ENCODE measurements around the gene AGTRAP. TPM values are rescaled to one million over a fixed set of nuclear protein-coding genes. Genes with fewer than 3 reads are reported as not detected.

AGTRAP gene
- total and polyA plus RNA-seq, 9 of the 15 experiments (the other 6 are each of a cell fraction or from before 2014, with no cell fraction given) = 26.8 to 105 (median 57.5) TPM

- TF ChIP-seq ZNF592 (IDR thresholded peaks at IDR 0.05) (peak; percentile 96), NEUROD1 (IDR thresholded peaks at IDR 0.05; ENCODE audit: borderline replicate concordance, low read depth, low read length, partially characterized antibody) (no peak), XRCC3 (IDR thresholded peaks at IDR 0.05) (no peak), ZNF316 (IDR thresholded peaks at IDR 0.05) (peak; percentile 28; the same call in 1 of the 2 replicates), KLF6 (CRISPR knock-in tag; IDR thresholded peaks at IDR 0.05; ENCODE audit: borderline replicate concordance) (no peak), DNMT1 (IDR thresholded peaks at IDR 0.05) (no peak), ZNF253 (CRISPR knock-in tag; conservative IDR thresholded peaks at IDR 0.05) (no peak), TEAD2 (tag; IDR thresholded peaks at IDR 0.05) (no peak), ZNF197 (CRISPR knock-in tag; IDR thresholded peaks at IDR 0.05; ENCODE audit: low read depth) (no peak), TAF7 (tag; IDR thresholded peaks at IDR 0.05) (no peak), SMAD2 (IDR thresholded peaks at IDR 0.05; ENCODE audit: low read depth, low read length) (no peak), CBX1 (IDR thresholded peaks at IDR 0.05; ENCODE audit: low read depth) (no peak), MXI1 (IDR thresholded peaks at IDR 0.05; ENCODE audit: low read depth, low read length) (no peak), ZSCAN32 (CRISPR knock-in tag; IDR thresholded peaks at IDR 0.05) (no peak), ETS2 (tag; IDR thresholded peaks at IDR 0.05; ENCODE audit: borderline replicate concordance, poor library complexity, severe bottlenecking) (no peak), BRF2 (IDR thresholded peaks at IDR 0.05; ENCODE audit: borderline replicate concordance, insufficient read depth, insufficient read length) (no peak), ZKSCAN8 (CRISPR knock-in tag; IDR thresholded peaks at IDR 0.05) (peak; percentile 80; the same call in 1 of the 2 replicates), E4F1 (CRISPR knock-in tag; IDR thresholded peaks at IDR 0.05; ENCODE audit: borderline replicate concordance) (no peak), FOXK1 (CRISPR knock-in tag; IDR thresholded peaks at IDR 0.05; ENCODE audit: borderline replicate concordance) (no peak), IRF2 (CRISPR knock-in tag; IDR thresholded peaks at IDR 0.05) (no peak), ZSCAN29 (IDR thresholded peaks at IDR 0.05) (no peak), ZZZ3 (IDR thresholded peaks at IDR 0.05) (no peak)
Observed at GRCh38 chr1:11790880-11791715, 55.2 kb downstream of the AGTRAP start (continued).
